Lung (tissue), 12 donors: ENCODE data around the gene WFS1. TPM values are rescaled to one million over a fixed set of nuclear protein-coding genes. Genes with fewer than 3 reads are reported as not detected.

Experiments used
- ATAC-seq: fragments of 200-7000 bp; cut with Tn5 transposase; one replicate; pipeline ENCODE4 v1.9.1; 2020; ENCODE audit warnings: moderate number of reproducible peaks; ENCODE audit not compliant: insufficient read depth, low FRiP score
- DNase-seq, 3 donors: peaks; one replicate each; pipeline ENCODE4 v3.0.0-alpha.2; 2013 to 2017
- H3K27ac ChIP-seq, 2 donors: one replicate each; pipeline ENCODE4 v1.5.1; 2013; ENCODE audit warnings: mild to moderate bottlenecking in 2 of 2, moderate library complexity in 2 of 2, control low read depth in 1 of 2, inconsistent platforms in 1 of 2, low read depth in 1 of 2, low read length in 1 of 2
- H3K27me3 ChIP-seq, 3 donors: one replicate each; pipeline ENCODE4 v1.5.1; 2013; ENCODE audit warnings: low read length in 2 of 3; ENCODE audit not compliant: control insufficient read depth in 3 of 3, insufficient read depth in 3 of 3
- H3K36me3 ChIP-seq, 4 donors: one replicate each; pipeline ENCODE4 v1.5.1; 2013; ENCODE audit warnings: low read length in 4 of 4, mild to moderate bottlenecking in 1 of 4, moderate library complexity in 1 of 4; ENCODE audit not compliant: control insufficient read depth in 4 of 4, insufficient read depth in 4 of 4
- H3K4me1 ChIP-seq, 5 donors: one replicate each; pipeline ENCODE4 v1.5.1; 2013; ENCODE audit warnings: low read length in 5 of 5, mild to moderate bottlenecking in 2 of 5, moderate library complexity in 1 of 5; ENCODE audit not compliant: control insufficient read depth in 5 of 5, insufficient read depth in 5 of 5
- H3K4me3 ChIP-seq: one replicate; pipeline ENCODE4 v1.5.1; 2013; ENCODE audit warnings: mild to moderate bottlenecking, control low read depth, moderate library complexity
- H3K9ac ChIP-seq, 2 donors: one replicate each; pipeline ENCODE4 v1.5.1; 2013; ENCODE audit warnings: low read length in 2 of 2, control low read depth in 1 of 2; ENCODE audit not compliant: insufficient read depth in 1 of 2
- H3K9me3 ChIP-seq, 4 donors: one replicate each; pipeline ENCODE4 v1.5.1; 2013; ENCODE audit warnings: low read length in 3 of 4, mild to moderate bottlenecking in 1 of 4, moderate library complexity in 1 of 4; ENCODE audit not compliant: control insufficient read depth in 4 of 4, insufficient read depth in 3 of 4
- CTCF ChIP-seq: IDR thresholded peaks from 2 replicates; pipeline ENCODE4 v1.5.1; 2012; ENCODE audit warnings: mild to moderate bottlenecking; ENCODE audit errors: control extremely low read depth, extremely low read depth
- WGBS, 2 donors: extraction: QIAGEN DNeasy Blood & Tissue Kit; methylation state at CpG; one replicate each; pipeline ENCODE4 v1.1.7; 2013; 5-methylcytosine and 5-hydroxymethylcytosine counted together
- polyA plus RNA-seq, 2 donors: library from polyadenylated mRNA; stranded (reverse); fragments of 200-250 nt; gene quantifications; one replicate each; pipeline ENCODE4 v1.2.1, GENCODE V29; 2013
- total RNA-seq, 2 donors: library from RNA; depleted of rRNA in 1 of 2; stranded (reverse); fragments of >200 nt in 1 of 2; gene quantifications; one replicate each; pipeline ENCODE4 v1.2.1, GENCODE V29; 2014 to 2021
- donor health status: control.
- donor health status: control.
- donor health status: Bipolar disorder and iron deficiency.
- donor health status: healthy.
- donor health status: DM: yes; HTN: yes; CAD: no.

WFS1 gene
- total and polyA plus RNA-seq, 4 donors: 26.5 to 76.0 (median 30.2) TPM

- H3K27me3 ChIP-seq: peaks cover 0 to 9% (median 0%) of the 10 kb centered on the region in 3 donors
- H3K36me3 ChIP-seq: no peaks in the 10 kb centered on the region
- no peak overlapping the region for H3K9ac ChIP-seq
- no peak overlapping the region for H3K4me3 ChIP-seq
- no peak overlapping the region for H3K27ac ChIP-seq
- H3K9me3 ChIP-seq: peaks cover 0 to 8% (median 0%) of the 10 kb centered on the region in 4 donors
- ATAC-seq: no peak
- TF ChIP-seq CTCF: no peak
- no peak for DNase-seq
- 76 to 84% methylated on average over 17 of the region's 17 CpGs for WGBS, 2 donors
- no peaks in the 10 kb centered on the region for H3K4me1 ChIP-seq
Measured at GRCh38 chr4:6347511-6348045, 77.9 kb downstream of the WFS1 start.

GRCh38 chr4:6348408-6348807 is 78.8 kb downstream of the WFS1 start:
- no peak for TF ChIP-seq CTCF
- no peak for ATAC-seq
- no peaks in the 10 kb centered on the region for H3K36me3 ChIP-seq
- 89 to 90% methylated on average over 4 of the region's 4 CpGs for WGBS, 2 donors
- peaks cover 0 to 9% (median 0%) of the 10 kb centered on the region in 3 donors for H3K27me3 ChIP-seq
- H3K9me3 ChIP-seq: peaks cover 0 to 8% (median 0%) of the 10 kb centered on the region in 4 donors
- no peaks in the 10 kb centered on the region for H3K4me1 ChIP-seq
- H3K4me3 ChIP-seq: no peak overlapping the region
- H3K27ac ChIP-seq: no peak overlapping the region
- DNase-seq: no peak
- H3K9ac ChIP-seq: no peak overlapping the region

- Histone ChIP-seq H3K4me1 (no peaks in the 10 kb centered on the region), H3K9ac (no peak overlapping the region), H3K27me3 (peaks cover 0 to 8% (median 0%) of the 10 kb centered on the region in 3 donors), H3K27ac (no peak overlapping the region), H3K4me3 (no peak overlapping the region), H3K36me3 (no peaks in the 10 kb centered on the region), H3K9me3 (peaks cover 0 to 7% (median 0%) of the 10 kb centered on the region in 4 donors)
- ATAC-seq (no peak), DNase-seq (peak in 1 of 3 donors; percentile 14)
- TF ChIP-seq CTCF: no peak
- 72 to 79% methylated on average over 19 of the region's 19 CpGs for WGBS, 2 donors
Measured at GRCh38 chr4:6349896-6350603, 80.4 kb downstream of the WFS1 start.
